Fibroblast of lung (primary cell): ENCODE measurements around the gene DDI2.

Experiments used
- EZH2 ChIP-seq: IDR thresholded peaks from 2 replicates; pipeline ENCODE4 v1.5.1; 2012; ENCODE audit warnings: low read length, control low read depth, mild to moderate bottlenecking; ENCODE audit errors: missing control alignments
- TF ChIP-seq, protein P1 (sequence below), 2 donors: IDR thresholded peaks in 1 of 2; conservative IDR thresholded peaks in 1 of 2; 1 replicate in 1 of 2; 2 replicates in 1 of 2; pipeline ENCODE4 v1.5.1; 2011 to 2012; ENCODE audit warnings: low read length in 2 of 2, control low read depth in 1 of 2, inconsistent platforms in 1 of 2, low read depth in 1 of 2, mild to moderate bottlenecking in 1 of 2

DNA sequence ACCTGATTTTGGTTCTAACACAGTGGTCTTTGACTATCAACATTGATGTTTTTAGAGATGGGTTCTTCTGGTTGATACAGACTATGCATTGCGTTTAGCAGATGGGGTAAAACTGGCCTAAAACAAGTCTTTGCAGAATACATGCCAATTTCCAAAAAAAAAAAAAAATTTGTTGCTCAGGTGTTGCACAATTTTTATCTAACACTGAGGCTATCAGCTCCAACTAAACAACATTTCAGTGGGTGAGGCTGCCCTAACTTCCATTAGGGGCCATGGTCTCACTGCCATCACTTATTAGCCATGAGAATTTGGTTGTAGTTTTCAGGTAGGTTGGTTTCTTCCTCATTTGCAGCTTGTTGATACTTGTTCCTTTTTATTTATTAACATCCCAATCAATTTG is 46.4 kb upstream of the DDI2 start:
- TF ChIP-seq, protein P1, sequence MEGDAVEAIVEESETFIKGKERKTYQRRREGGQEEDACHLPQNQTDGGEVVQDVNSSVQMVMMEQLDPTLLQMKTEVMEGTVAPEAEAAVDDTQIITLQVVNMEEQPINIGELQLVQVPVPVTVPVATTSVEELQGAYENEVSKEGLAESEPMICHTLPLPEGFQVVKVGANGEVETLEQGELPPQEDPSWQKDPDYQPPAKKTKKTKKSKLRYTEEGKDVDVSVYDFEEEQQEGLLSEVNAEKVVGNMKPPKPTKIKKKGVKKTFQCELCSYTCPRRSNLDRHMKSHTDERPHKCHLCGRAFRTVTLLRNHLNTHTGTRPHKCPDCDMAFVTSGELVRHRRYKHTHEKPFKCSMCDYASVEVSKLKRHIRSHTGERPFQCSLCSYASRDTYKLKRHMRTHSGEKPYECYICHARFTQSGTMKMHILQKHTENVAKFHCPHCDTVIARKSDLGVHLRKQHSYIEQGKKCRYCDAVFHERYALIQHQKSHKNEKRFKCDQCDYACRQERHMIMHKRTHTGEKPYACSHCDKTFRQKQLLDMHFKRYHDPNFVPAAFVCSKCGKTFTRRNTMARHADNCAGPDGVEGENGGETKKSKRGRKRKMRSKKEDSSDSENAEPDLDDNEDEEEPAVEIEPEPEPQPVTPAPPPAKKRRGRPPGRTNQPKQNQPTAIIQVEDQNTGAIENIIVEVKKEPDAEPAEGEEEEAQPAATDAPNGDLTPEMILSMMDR (conservative IDR thresholded peaks at IDR 0.05 in 1 of 2, IDR thresholded peaks at IDR 0.05 in 1 of 2; ENCODE audit: low read depth in 1 of 2, low read length in 2 of 2), result no peak
- no peak for TF ChIP-seq EZH2
